GM18951 (cell line): Measurements from ENCODE around the gene HSDL2.

Experiments
- POLR2A ChIP-seq: IDR thresholded peaks from 4 replicates; pipeline ENCODE4 v1.6.1; 2011; ENCODE audit warnings: mild to moderate bottlenecking; ENCODE audit not compliant: insufficient read length, insufficient read depth; ENCODE audit errors: extremely low read depth
- in situ Hi-C: fragments of 300-500 bp; cut with MboI; formaldehyde crosslinking; loops from one replicate; pipeline ENCODE4 v1.12.0; 2022; ENCODE audit warnings: low sequenced_read_pairs, mixed read lengths, inconsistent platforms; ENCODE audit not compliant: unreplicated experiment

Gene HSDL2

DNA sequence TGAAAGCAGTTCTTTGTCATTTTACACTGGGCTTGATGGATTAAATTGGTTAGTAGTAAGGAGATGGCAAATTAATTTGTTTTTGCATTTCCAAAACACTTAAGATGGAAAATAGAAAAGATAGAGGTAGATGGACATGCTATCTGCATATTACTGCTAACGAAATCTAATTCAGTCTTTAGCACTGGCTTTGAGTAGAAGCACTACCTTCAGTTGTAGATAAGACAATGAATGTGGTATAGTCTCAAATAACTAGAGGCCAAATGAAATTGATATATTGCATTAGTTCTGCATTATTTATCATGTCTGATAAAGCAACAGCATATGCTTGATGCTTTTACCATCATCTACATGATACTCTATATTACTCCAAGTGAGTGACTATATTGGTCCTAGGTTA, 140.2 kb downstream of the HSDL2 start:
- TF ChIP-seq POLR2A, result no peak
- in situ Hi-C loops, result no loop called here

DNA sequence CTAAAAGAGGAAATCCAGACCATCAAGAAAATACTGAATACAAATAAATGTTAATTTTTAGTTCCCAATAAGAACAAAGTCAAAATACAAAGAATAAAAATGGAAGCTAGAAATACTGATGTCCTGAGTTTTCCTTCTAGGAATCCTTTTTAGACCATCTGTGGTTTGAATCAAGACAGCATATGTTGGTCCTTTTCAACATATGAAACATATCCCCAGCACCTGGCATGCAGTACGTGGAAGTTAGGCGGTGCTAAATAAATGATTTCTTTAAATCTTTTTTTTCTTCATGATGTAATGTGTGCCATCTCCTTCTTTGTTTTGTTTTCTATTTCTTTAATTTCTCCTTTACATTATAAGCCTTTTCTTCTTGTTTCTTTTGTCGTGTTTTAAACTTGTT, 140.7 kb downstream of the HSDL2 start:
- no peak for TF ChIP-seq POLR2A
- in situ Hi-C loops, result no loop called here
